HepG2 (cell line): ENCODE data around the gene ABCD1. TPM values are rescaled to one million over a fixed set of nuclear protein-coding genes. Genes with fewer than 3 reads are reported as not detected.
A peak's percentile ranks its signal among the peaks of the same experiment; 100 is the strongest.

ENCODE experiments used
- AKNA ChIP-seq: sonication (generic); formaldehyde crosslinking; IDR thresholded peaks from 2 replicates; pipeline ENCODE4 v1.4.0; 2020; ENCODE audit warnings: missing genetic modification reagents, borderline replicate concordance
- BRD4 ChIP-seq: sonication (generic); formaldehyde crosslinking; IDR thresholded peaks from 2 replicates; pipeline ENCODE4 v1.4.0; 2020; ENCODE audit warnings: missing genetic modification reagents
- HOXA3 ChIP-seq: sonication (generic); formaldehyde crosslinking; IDR thresholded peaks from 2 replicates; pipeline ENCODE4 v1.5.0; 2020; ENCODE audit warnings: missing genetic modification reagents
- KAT2B ChIP-seq: fragments of 150-350 bp; IDR thresholded peaks from 2 replicates; pipeline ENCODE4 v1.6.1; 2014; ENCODE audit warnings: low read depth, low read length, borderline replicate concordance
- KDM4B ChIP-seq: sonication (generic); formaldehyde crosslinking; IDR thresholded peaks from 2 replicates; pipeline ENCODE4 v1.4.0; 2020; ENCODE audit warnings: missing genetic modification reagents
- NR2F1 ChIP-seq, 2 experiments: fragments of 450-650 bp in 1 of 2; formaldehyde crosslinking in 1 of 2; IDR thresholded peaks; 2 replicates each; pipeline versions ENCODE4 v1.5.0 to v1.6.1; 2016 to 2020; ENCODE audit warnings: mild to moderate bottlenecking in 1 of 2, missing compliant biosample characterization in 1 of 2, missing genetic modification reagents in 1 of 2, moderate library complexity in 1 of 2
- TAF1 ChIP-seq: sonication (generic); formaldehyde crosslinking; IDR thresholded peaks from 2 replicates; pipeline ENCODE4 v1.4.0; 2020; ENCODE audit warnings: missing genetic modification reagents
- ZBTB7A ChIP-seq: sonication (generic); formaldehyde crosslinking; IDR thresholded peaks from 2 replicates; pipeline ENCODE4 v1.8.0; 2022; ENCODE audit warnings: mild to moderate bottlenecking, missing genetic modification reagents
- ZFP90 ChIP-seq: sonication (generic); formaldehyde crosslinking; IDR thresholded peaks from 2 replicates; pipeline ENCODE4 v1.8.0; 2022; ENCODE audit warnings: missing genetic modification reagents, mild to moderate bottlenecking, inconsistent platforms, borderline replicate concordance
- ZHX2 ChIP-seq, 2 experiments: sonication (generic) in 1 of 2; formaldehyde crosslinking in 1 of 2; IDR thresholded peaks; 2 replicates each; pipeline versions ENCODE4 v1.6.1 to v1.9.0; 2014 to 2022; ENCODE audit warnings: antibody characterized with exemption in 1 of 2, borderline replicate concordance in 1 of 2, inconsistent platforms in 1 of 2, low read depth in 1 of 2, missing genetic modification reagents in 1 of 2
- ZMYM3 ChIP-seq: sonication (generic); formaldehyde crosslinking; IDR thresholded peaks from 2 replicates; pipeline ENCODE4 v1.5.1; 2020; ENCODE audit warnings: mild to moderate bottlenecking, missing genetic modification reagents
- ZNF335 ChIP-seq: sonication (generic); formaldehyde crosslinking; IDR thresholded peaks from 2 replicates; pipeline ENCODE4 v1.4.0; 2020; ENCODE audit warnings: missing genetic modification reagents
- ZNF350 ChIP-seq: sonication (generic); formaldehyde crosslinking; IDR thresholded peaks from 2 replicates; pipeline ENCODE4 v1.4.0; 2020; ENCODE audit warnings: mild to moderate bottlenecking, low read depth, missing genetic modification reagents, borderline replicate concordance
- ZNF598 ChIP-seq: sonication (generic); formaldehyde crosslinking; IDR thresholded peaks from 2 replicates; pipeline ENCODE4 v1.5.1; 2020; ENCODE audit warnings: mild to moderate bottlenecking, missing genetic modification reagents, borderline replicate concordance
- ZNF775 ChIP-seq: sonication (generic); formaldehyde crosslinking; IDR thresholded peaks from 2 replicates; pipeline ENCODE4 v1.4.0; 2020; ENCODE audit warnings: missing genetic modification reagents, mild to moderate bottlenecking, moderate library complexity, borderline replicate concordance
- polyA plus RNA-seq, 8 experiments: library from polyadenylated mRNA; depleted of rRNA in 3 of 8; stranded (reverse) in 7 of 8; unstranded in 1 of 8; fragments of >200 nt; fragmentation: Illumina TruSeq in 4 of 8; extraction: Trizol in 4 of 8; gene quantifications; 2 replicates each; pipeline versions ENCODE4 v1.2.1 to v1.2.3, GENCODE V29; 2011 to 2016; ENCODE audit warnings: low read depth in 4 of 8, missing spikeins in 1 of 8, mixed read lengths in 1 of 8; ENCODE audit not compliant: insufficient read depth in 1 of 8
- total RNA-seq, 5 experiments: library from RNA; depleted of rRNA; stranded (reverse); fragments of >200 nt; fragmentation: Illumina TruSeq; extraction: Trizol; gene quantifications; 2 replicates each; pipeline ENCODE4 v1.2.3, GENCODE V29; 2016; ENCODE audit warnings: low read depth in 1 of 5
- TF ChIP-seq, protein P1 (sequence below): sonication (generic); formaldehyde crosslinking; conservative IDR thresholded peaks from 2 replicates; pipeline ENCODE4 v1.5.0; 2020; ENCODE audit warnings: missing genetic modification reagents

The ABCD1 gene
- total and polyA plus RNA-seq, 2 of the 13 experiments (the other 11 are each of a cell fraction or from before 2014, with no cell fraction given) = 11.4 to 15.9 TPM

- 0 out of 2 replicates have a peak, but pooled peaks have one; percentile 33 for TF ChIP-seq ZHX2 (IDR thresholded peaks at IDR 0.05; ENCODE audit: low read depth)
- TF ChIP-seq ZHX2 (CRISPR knock-in tag; IDR thresholded peaks at IDR 0.05; ENCODE audit: borderline replicate concordance) = no peak
- no peak for TF ChIP-seq ZFP90 (CRISPR knock-in tag)
- peak; percentile 74 for TF ChIP-seq HOXA3
- TF ChIP-seq ZNF335 (CRISPR knock-in tag) = no peak
- TF ChIP-seq BRD4 (CRISPR knock-in tag) = no peak
- peak; percentile 72; the same call in 1 of the 2 replicates for TF ChIP-seq ZNF350
- no peak for TF ChIP-seq KDM4B
- TF ChIP-seq, protein P1, sequence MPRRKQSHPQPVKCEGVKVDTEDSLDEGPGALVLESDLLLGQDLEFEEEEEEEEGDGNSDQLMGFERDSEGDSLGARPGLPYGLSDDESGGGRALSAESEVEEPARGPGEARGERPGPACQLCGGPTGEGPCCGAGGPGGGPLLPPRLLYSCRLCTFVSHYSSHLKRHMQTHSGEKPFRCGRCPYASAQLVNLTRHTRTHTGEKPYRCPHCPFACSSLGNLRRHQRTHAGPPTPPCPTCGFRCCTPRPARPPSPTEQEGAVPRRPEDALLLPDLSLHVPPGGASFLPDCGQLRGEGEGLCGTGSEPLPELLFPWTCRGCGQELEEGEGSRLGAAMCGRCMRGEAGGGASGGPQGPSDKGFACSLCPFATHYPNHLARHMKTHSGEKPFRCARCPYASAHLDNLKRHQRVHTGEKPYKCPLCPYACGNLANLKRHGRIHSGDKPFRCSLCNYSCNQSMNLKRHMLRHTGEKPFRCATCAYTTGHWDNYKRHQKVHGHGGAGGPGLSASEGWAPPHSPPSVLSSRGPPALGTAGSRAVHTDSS (CRISPR knock-in tag) = no peak
- TF ChIP-seq ZNF775 = no peak
- TF ChIP-seq KAT2B = no peak
- TF ChIP-seq NR2F1 (CRISPR knock-in tag; IDR thresholded peaks at IDR 0.05) = peak; percentile 53 to 82; a peak in 3 of 4 replicates
- no peak for TF ChIP-seq ZMYM3 (CRISPR knock-in tag)
- TF ChIP-seq AKNA (CRISPR knock-in tag) = no peak
- TF ChIP-seq TAF1 (CRISPR knock-in tag) = peak; percentile 68
- no peak for TF ChIP-seq ZNF598 (CRISPR knock-in tag)
- no peak for TF ChIP-seq ZBTB7A (CRISPR knock-in tag)
Measured at GRCh38 chrX:153726286-153727122, 1.8 kb downstream of the ABCD1 start (continued).
